Measurements from ENCODE around the gene CFHR1.
A peak's percentile ranks its signal among the peaks of the same experiment; 100 is the strongest.

Gene CFHR1

GRCh38 chr1:196860323-196860884 lies 40.9 kb downstream of the CFHR1 start:
- DNase-seq (ENCODE audit: low read depth): no peak
- no peak overlapping the region for H3K4me3 ChIP-seq (ENCODE audit: control insufficient read depth, low read depth, low read length)
- no peak for TF ChIP-seq CTCF (conservative IDR thresholded peaks at IDR 0.05; ENCODE audit: control insufficient read depth, insufficient read depth, low read depth, low read length)

DNA sequence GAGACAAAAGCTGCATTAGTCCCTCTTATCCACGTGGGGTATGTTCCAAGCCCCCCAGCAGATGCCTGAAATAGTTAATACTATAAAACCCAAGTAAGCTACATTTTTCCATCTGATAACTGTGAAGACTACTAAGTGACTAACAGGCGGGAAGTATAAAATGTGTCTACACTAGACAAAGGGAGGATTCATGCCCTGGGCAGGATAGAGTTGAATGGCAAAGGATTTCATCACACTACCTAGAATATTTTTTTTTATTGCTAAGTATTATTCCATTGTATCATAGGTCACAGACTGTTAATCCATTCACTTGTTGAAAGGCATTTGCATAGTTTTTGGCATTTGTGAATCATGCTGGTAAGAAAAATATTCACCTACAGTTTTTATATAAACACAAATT lies 41.9 kb downstream of the CFHR1 start:
- no peak for DNase-seq (ENCODE audit: low read depth)
- TF ChIP-seq CTCF (conservative IDR thresholded peaks at IDR 0.05; ENCODE audit: control insufficient read depth, insufficient read depth, low read depth, low read length): no peak

DNA sequence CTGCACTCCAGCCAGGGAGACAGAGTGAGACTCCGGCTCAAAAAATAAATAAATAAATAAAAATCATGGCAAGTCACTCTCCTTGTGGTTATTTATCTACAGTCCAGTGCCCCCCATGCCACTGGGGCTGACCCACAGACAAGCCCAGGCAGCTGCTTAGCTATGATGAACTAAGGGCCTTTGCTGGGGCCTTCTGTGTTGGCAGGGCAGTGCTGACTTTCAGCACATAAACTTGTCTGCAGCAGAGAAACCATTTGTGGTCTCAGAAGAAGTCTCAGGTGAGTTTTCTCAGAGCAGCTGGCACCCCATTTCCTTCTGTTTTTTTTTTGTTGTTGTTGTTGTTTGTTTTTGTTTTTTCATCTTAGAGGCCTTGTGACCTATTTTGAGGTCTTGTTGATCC lies 47.4 kb downstream of the CFHR1 start:
- TF ChIP-seq CTCF (conservative IDR thresholded peaks at IDR 0.05; ENCODE audit: control insufficient read depth, insufficient read depth, low read depth, low read length): no peak
- H3K4me3 ChIP-seq (ENCODE audit: control insufficient read depth, low read depth, low read length): no peak overlapping the region
- no peak for DNase-seq (ENCODE audit: low read depth)

More for the DNA sequence above, 41.9 kb downstream of the CFHR1 start:
- no peak overlapping the region for H3K4me3 ChIP-seq (ENCODE audit: control insufficient read depth, low read depth, low read length)

DNA sequence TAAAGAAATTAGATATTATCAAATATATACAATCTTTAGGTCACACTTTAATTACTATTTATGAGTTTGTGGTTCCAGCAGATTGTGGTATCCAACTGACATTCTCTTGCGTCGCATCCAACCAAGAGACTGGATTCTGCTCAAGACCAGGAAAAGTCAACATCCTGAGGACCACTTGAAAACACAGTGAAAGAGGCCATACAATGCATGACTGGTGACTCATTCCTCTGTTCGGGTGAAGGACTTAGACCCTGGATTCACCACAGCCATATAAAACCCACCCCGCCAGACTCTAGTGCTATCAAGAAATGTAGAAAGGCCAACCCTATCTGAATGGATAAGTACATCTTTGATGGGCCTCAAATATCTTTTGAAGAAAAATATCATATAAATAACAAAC lies 53.9 kb downstream of the CFHR1 start:
- TF ChIP-seq CTCF (conservative IDR thresholded peaks at IDR 0.05; ENCODE audit: control insufficient read depth, insufficient read depth, low read depth, low read length): no peak
- no peak for DNase-seq (ENCODE audit: low read depth)
- H3K4me3 ChIP-seq (ENCODE audit: control insufficient read depth, low read depth, low read length): no peak overlapping the region

DNA sequence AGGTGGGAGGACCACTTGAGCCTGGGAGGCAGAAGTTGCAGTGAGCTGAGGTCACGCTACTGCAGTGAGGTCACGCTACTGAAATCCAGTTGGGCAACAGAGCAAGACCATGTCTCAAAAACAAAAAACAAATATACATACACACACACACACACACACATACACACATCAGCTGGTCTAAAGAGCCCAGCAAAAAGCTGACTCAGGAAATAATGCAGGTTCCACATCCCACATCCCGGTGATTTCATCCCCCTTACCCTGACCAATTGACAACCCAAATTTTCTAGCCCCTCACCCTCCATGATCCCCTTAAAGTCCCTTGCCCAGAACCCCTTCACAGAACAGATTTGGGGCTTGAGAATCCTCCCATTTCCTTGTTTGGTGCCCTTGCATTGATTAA lies 56.4 kb downstream of the CFHR1 start:
- TF ChIP-seq CTCF (conservative IDR thresholded peaks at IDR 0.05; ENCODE audit: control insufficient read depth, insufficient read depth, low read depth, low read length): no peak
- H3K4me3 ChIP-seq (ENCODE audit: control insufficient read depth, low read depth, low read length): no peak overlapping the region
- no peak for DNase-seq (ENCODE audit: low read depth)

DNA sequence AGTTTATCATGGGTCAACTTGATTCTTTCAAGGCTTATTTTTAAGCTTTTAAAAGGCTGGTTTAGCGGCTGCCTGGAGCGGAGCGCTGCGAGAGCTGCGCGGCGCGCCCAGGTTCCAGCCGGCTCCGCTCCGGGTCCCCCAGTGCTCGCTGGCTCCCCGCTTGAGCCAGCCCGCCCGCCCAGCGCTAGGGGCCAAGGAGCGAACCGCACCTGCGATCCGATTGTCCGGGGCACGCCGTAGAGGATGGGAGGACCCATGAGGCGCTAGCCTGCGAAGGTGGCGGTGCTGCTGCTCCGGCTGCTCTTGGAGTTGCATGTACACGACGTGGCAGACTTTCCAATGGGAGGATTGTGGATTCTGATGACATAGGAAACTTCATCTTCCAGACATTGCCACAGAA lies 58.4 kb downstream of the CFHR1 start:
- peak; percentile 6 for DNase-seq (ENCODE audit: low read depth)
- no peak overlapping the region for H3K4me3 ChIP-seq (ENCODE audit: control insufficient read depth, low read depth, low read length)
- TF ChIP-seq CTCF (conservative IDR thresholded peaks at IDR 0.05; ENCODE audit: control insufficient read depth, insufficient read depth, low read depth, low read length): no peak

Data from fibroblast of mammary gland (primary cell).